ENCODE data around the gene DMXL2. TPM values are rescaled to one million over a fixed set of nuclear protein-coding genes. Genes with fewer than 3 reads are reported as not detected.
A peak's percentile ranks its signal among the peaks of the same experiment; 100 is the strongest.
"Not testable (repeated sequence)": the region's sequence is repeated elsewhere in the genome, so short reads cannot be mapped to it uniquely, and the experiment has no call there.

The DMXL2 gene
- total and polyA plus RNA-seq, 4 donors, result 7.1 to 52.5 (median 19.4) TPM

DNA sequence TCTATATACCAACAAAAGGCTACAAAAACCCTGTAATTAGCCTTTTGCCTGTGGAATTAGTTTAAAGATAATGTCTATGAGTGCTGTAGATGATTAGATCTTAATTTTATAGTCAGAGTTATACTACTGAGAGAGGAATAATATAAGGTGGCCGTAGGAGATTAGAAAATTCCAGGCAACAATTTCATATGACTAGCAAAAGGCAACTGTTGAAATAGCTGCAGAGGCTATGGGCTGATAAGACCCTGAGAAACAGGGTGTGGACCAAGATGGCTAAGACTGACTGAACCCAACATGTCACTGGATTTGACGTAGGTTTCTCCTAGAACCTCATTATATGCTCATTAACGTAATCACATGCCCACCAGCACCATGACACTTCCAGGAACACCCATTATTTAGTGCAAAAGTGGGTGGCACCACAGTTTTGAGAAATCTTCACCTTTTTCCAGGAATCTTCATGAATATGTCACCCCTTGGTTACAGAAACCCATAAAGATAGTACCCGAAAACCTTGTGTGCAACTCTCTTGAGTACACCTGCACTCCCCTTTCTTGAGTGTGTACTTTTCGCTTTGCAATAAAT lies 29.6 kb upstream of the DMXL2 start:
- Histone ChIP-seq H3K4me1 (ENCODE audit: control insufficient read depth in 1 of 2, insufficient read depth in 2 of 2, low read length in 2 of 2) (no peaks in the 10 kb centered on the region), H3K36me3 (ENCODE audit: control insufficient read depth in 1 of 2, insufficient read depth in 2 of 2, low read length in 1 of 2) (no peaks in the 10 kb centered on the region), H3K4me3 (ENCODE audit: low read length in 2 of 2) (no peak overlapping the region), H3K27ac (ENCODE audit: low read depth in 1 of 2, low read length in 2 of 2) (no peak overlapping the region), H3K27me3 (ENCODE audit: control insufficient read depth in 1 of 2, insufficient read depth in 2 of 2, low read length in 1 of 2) (no peaks in the 10 kb centered on the region), H3K9me3 (ENCODE audit: control insufficient read depth, low read length) (no peaks in the 10 kb centered on the region)
- DNase-seq (no peak), ATAC-seq (ENCODE audit: low FRiP score) (no peak)
- 78 to 82% methylated on average over 5 of the region's 5 CpGs for WGBS, 2 donors
- intact Hi-C loops (cut with DNase I), result no loop called here

DNA sequence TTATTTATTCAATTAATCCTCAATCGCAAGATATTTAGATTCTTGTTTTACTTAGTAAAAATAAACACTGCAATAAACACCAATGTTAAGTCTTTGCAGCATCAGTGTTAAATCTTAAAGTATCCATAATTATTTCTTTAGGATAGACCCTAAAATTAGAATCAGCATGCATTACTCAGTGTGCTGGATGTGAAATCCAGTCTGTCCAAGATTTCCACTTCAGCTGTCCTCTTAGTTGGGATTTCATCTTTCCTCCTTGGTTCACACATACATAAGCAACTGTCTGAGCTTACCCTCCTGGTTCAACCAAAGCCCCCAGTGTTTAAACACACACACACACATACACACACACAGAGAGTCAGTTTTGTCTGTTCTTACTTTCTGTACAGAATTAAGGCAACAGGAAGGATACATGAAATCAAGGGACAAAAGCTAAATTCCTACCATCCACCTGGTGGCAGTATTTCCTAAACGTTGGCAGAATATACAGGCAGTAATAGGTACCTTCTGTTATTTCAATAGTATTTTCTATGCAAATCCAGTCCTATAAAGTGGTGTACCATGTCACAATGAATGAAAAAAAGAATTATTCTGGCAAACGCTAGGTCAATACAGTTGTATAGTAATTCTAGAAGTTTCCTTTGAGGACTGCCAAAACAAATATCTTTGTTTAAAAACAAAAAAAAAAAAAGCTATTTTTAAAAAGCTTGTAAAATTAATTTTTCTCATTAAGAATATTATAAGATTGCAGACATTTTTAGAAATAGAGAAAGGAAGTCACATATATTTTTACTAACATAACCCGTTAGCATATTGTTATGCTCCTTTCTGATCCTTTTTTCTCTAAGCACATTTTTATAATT lies 27.3 kb upstream of the DMXL2 start:
- H3K36me3 ChIP-seq (ENCODE audit: control insufficient read depth in 1 of 2, insufficient read depth in 2 of 2, low read length in 1 of 2), result no peaks in the 10 kb centered on the region
- no peaks in the 10 kb centered on the region for H3K27me3 ChIP-seq (ENCODE audit: control insufficient read depth in 1 of 2, insufficient read depth in 2 of 2, low read length in 1 of 2)
- 36 to 39% methylated on average over 4 of the region's 4 CpGs for WGBS, 2 donors
- no peak overlapping the region for H3K4me3 ChIP-seq (ENCODE audit: low read length in 2 of 2)
- H3K27ac ChIP-seq (ENCODE audit: low read depth in 1 of 2, low read length in 2 of 2), result no peak overlapping the region
- intact Hi-C loops (cut with DNase I), result loop anchor here (2.0 to 10.0 kb wide), 2 partner anchors 127 to 575 kb away; no protein-coding TSS in a partner anchor
- DNase-seq (no peak), ATAC-seq (ENCODE audit: low FRiP score) (peak; percentile 75)
- no peaks in the 10 kb centered on the region for H3K9me3 ChIP-seq (ENCODE audit: control insufficient read depth, low read length)
- no peaks in the 10 kb centered on the region for H3K4me1 ChIP-seq (ENCODE audit: control insufficient read depth in 1 of 2, insufficient read depth in 2 of 2, low read length in 2 of 2)

DNA sequence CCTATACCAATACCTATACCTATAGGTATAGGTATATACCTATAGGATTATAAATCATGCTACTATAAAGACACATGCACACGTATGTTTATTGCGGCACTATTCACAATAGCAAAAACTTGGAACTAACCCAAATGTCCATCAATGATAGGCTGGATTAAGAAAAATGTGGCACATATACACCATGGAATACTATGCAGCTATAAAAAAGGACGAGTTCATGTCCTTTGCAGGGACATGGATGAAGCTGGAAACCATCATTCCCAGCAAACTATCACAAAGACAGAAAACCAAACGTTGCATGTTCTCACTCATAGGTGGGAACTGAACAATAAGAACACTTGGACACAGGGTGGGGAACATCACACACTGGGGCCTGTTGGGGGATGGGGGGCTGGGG lies 26.1 kb upstream of the DMXL2 start:
- not testable (repeated sequence) for ATAC-seq (ENCODE audit: low FRiP score); H3K36me3 ChIP-seq (ENCODE audit: control insufficient read depth in 1 of 2, insufficient read depth in 2 of 2, low read length in 1 of 2); H3K4me1 ChIP-seq (ENCODE audit: control insufficient read depth in 1 of 2, insufficient read depth in 2 of 2, low read length in 2 of 2); H3K27ac ChIP-seq (ENCODE audit: low read depth in 1 of 2, low read length in 2 of 2); H3K27me3 ChIP-seq (ENCODE audit: control insufficient read depth in 1 of 2, insufficient read depth in 2 of 2, low read length in 1 of 2); H3K9me3 ChIP-seq (ENCODE audit: control insufficient read depth, low read length); DNase-seq; H3K4me3 ChIP-seq (ENCODE audit: low read length in 2 of 2)
- WGBS, 2 donors, result 75 to 82% methylated on average over 4 of the region's 4 CpGs
- intact Hi-C loops (cut with DNase I), result loop anchor here in 1 of 2 donors (10.0 kb wide), 1 partner anchor 576 kb away; no protein-coding TSS in a partner anchor

DNA sequence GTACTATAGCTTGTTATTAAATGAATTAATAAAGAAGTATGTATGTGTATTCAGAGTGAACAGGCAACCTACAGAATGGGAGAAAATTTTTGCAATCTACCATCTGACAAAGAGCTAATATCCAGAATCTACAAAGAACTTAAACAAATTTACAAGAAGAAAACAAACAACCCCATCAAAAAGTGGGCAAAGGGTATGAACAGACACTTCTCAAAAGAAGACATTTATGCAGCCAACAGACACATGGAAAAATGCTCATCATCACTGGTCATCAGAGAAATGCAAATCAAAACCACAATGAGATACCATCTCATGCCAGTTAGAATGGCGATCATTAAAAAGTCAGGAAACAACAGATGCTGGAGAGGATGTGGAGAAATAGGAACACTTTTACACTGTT lies 25.5 kb upstream of the DMXL2 start:
- ATAC-seq (ENCODE audit: low FRiP score); H3K27ac ChIP-seq (ENCODE audit: low read depth in 1 of 2, low read length in 2 of 2); H3K4me3 ChIP-seq (ENCODE audit: low read length in 2 of 2); H3K9me3 ChIP-seq (ENCODE audit: control insufficient read depth, low read length); DNase-seq; H3K4me1 ChIP-seq (ENCODE audit: control insufficient read depth in 1 of 2, insufficient read depth in 2 of 2, low read length in 2 of 2); H3K27me3 ChIP-seq (ENCODE audit: control insufficient read depth in 1 of 2, insufficient read depth in 2 of 2, low read length in 1 of 2); H3K36me3 ChIP-seq (ENCODE audit: control insufficient read depth in 1 of 2, insufficient read depth in 2 of 2, low read length in 1 of 2): not testable (repeated sequence)
- intact Hi-C loops (cut with DNase I), result loop anchor here in 1 of 2 donors (10.0 kb wide), 1 partner anchor 577 kb away; no protein-coding TSS in a partner anchor
- 50% methylated on average over 1 of the region's 1 CpG; no CpG with 5 or more reads in 1 of the 2 donors for WGBS, 2 donors

DNA sequence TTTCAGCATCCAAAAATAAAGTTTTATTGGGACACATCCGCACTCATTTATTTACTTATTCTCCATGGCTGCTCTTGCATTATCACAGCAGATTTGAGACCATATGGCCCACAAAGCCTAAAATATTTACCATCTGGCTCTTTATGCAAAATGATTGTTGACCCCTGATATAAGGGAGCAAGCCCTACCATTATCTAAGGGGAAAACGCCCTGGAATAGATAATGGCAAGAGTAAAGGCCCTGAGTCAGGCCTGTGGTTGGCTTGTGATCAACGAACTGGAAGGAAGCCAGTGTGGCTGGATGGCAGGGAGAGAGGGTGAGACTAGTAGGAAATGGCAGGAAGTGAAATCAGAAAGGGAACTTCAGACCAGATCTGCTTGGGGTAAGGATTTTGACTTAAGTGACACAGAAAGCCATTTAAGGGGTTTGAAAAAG lies 24.6 kb upstream of the DMXL2 start:
- no peak overlapping the region for H3K4me3 ChIP-seq (ENCODE audit: low read length in 2 of 2)
- H3K27ac ChIP-seq (ENCODE audit: low read depth in 1 of 2, low read length in 2 of 2), result no peak overlapping the region
- no peaks in the 10 kb centered on the region for H3K4me1 ChIP-seq (ENCODE audit: control insufficient read depth in 1 of 2, insufficient read depth in 2 of 2, low read length in 2 of 2)
- ATAC-seq (ENCODE audit: low FRiP score) (no peak), DNase-seq (peak in 1 of 2 donors; percentile 82)
- no peaks in the 10 kb centered on the region for H3K36me3 ChIP-seq (ENCODE audit: control insufficient read depth in 1 of 2, insufficient read depth in 2 of 2, low read length in 1 of 2)
- WGBS, 2 donors, result 49 to 51% methylated on average over 3 of the region's 3 CpGs
- no peaks in the 10 kb centered on the region for H3K9me3 ChIP-seq (ENCODE audit: control insufficient read depth, low read length)
- H3K27me3 ChIP-seq (ENCODE audit: control insufficient read depth in 1 of 2, insufficient read depth in 2 of 2, low read length in 1 of 2), result no peaks in the 10 kb centered on the region
- intact Hi-C loops (cut with DNase I), result loop anchor here in 1 of 2 donors (1.0 to 10.0 kb wide), 2 partner anchors 126 to 578 kb away; no protein-coding TSS in a partner anchor

DNA sequence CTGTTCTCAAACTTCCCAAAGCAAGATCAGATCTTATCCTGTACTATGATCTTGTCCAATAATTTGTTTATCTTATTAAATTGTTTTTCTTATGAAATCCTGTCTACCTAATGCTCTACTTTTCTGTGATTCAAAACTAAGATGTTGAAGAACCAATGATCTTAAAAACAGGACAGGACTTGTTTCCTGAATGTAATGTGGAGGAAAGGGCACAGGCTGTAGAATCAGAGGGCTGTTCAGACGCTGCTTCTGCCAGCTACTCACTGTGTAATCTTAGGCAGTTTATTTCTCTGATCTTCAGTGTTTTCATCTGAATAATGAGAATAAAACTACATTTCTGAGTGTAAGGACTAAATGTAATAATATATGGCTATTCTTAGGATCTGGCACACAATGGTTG lies 20.1 kb upstream of the DMXL2 start:
- no peaks in the 10 kb centered on the region for H3K36me3 ChIP-seq (ENCODE audit: control insufficient read depth in 1 of 2, insufficient read depth in 2 of 2, low read length in 1 of 2)
- 43 to 48% methylated on average over 1 of the region's 1 CpG for WGBS, 2 donors
- H3K9me3 ChIP-seq (ENCODE audit: control insufficient read depth, low read length), result no peaks in the 10 kb centered on the region
- H3K27me3 ChIP-seq (ENCODE audit: control insufficient read depth in 1 of 2, insufficient read depth in 2 of 2, low read length in 1 of 2), result no peaks in the 10 kb centered on the region
- no peaks in the 10 kb centered on the region for H3K4me1 ChIP-seq (ENCODE audit: control insufficient read depth in 1 of 2, insufficient read depth in 2 of 2, low read length in 2 of 2)
- intact Hi-C loops (cut with DNase I), result loop anchor here in 1 of 2 donors (10.0 kb wide), 1 partner anchor 582 kb away; no protein-coding TSS in a partner anchor
- H3K4me3 ChIP-seq (ENCODE audit: low read length in 2 of 2), result no peak overlapping the region
- no peak overlapping the region for H3K27ac ChIP-seq (ENCODE audit: low read depth in 1 of 2, low read length in 2 of 2)
- DNase-seq (no peak), ATAC-seq (ENCODE audit: low FRiP score) (no peak)

DNA sequence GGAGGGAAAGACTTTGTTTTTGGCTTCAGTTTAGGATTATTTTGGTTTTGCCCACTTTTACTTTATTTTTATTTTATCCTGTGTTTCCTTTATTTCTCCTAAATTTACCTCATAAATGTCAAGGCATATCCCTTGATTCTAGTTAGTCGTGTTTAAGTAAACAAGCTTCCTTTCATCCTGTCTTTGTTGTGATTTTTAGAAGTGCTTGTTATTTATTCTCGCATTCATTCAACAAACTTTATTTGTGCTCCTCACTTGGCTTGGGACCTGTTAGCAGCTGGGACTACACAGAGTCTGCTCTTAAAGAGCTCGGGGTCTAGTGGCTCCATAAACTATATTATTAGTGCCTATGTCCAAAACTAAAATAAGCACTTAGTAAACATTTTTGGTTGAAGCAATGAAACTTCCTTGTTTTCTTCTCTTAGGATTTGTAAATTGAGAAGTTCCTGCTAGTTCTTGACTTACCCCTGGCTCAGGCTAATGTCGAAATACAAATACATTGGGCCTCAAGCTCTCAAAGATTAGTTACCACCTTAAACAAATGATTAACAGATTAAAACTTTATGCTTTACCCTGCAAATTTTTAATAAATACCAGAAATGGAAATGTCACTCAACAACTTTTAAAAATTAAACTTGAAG lies 19.0 kb upstream of the DMXL2 start:
- ATAC-seq (ENCODE audit: low FRiP score), result no peak
- intact Hi-C loops (cut with DNase I), result loop anchor here in 1 of 2 donors (10.0 kb wide), 1 partner anchor 583 kb away; no protein-coding TSS in a partner anchor
- Histone ChIP-seq H3K36me3 (ENCODE audit: control insufficient read depth in 1 of 2, insufficient read depth in 2 of 2, low read length in 1 of 2) (no peaks in the 10 kb centered on the region), H3K4me1 (ENCODE audit: control insufficient read depth in 1 of 2, insufficient read depth in 2 of 2, low read length in 2 of 2) (no peaks in the 10 kb centered on the region), H3K27ac (ENCODE audit: low read depth in 1 of 2, low read length in 2 of 2) (no peak overlapping the region), H3K4me3 (ENCODE audit: low read length in 2 of 2) (no peak overlapping the region), H3K27me3 (ENCODE audit: control insufficient read depth in 1 of 2, insufficient read depth in 2 of 2, low read length in 1 of 2) (no peaks in the 10 kb centered on the region), H3K9me3 (ENCODE audit: control insufficient read depth, low read length) (no peaks in the 10 kb centered on the region)
- 57 to 66% methylated on average over 4 of the region's 4 CpGs for WGBS, 2 donors
- no peak for DNase-seq

DNA sequence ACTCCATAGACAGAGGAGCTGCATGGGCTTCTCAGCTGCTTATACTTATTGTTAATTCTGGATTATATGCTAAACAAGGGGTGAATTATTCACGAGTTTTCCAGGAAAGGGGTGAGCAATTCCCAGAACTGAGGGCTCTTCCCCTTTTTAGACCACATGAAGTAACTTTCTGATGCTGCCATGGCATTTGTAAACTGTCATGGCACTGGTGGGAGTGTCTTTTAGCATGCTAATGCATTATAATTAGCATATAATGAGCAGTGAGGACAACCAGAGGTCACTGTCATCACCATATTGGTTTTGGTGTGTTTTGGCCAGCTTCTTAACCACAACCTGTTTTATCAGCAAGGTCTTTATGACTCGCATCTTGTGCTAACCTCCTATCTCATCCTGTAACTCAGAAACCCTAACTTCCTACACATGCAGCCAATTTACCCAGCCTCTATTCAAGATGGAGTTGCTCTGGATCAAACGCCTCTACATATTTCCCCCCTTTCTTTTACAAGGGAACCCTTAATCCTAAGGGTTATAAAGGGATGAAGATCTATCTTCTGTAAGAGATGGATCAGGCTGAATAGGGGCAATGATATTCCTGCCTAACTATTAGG lies 12.1 kb upstream of the DMXL2 start:
- intact Hi-C loops (cut with DNase I), result no loop called here

More for the DNA sequence above, 12.1 kb upstream of the DMXL2 start:
- no peaks in the 10 kb centered on the region for H3K27me3 ChIP-seq (ENCODE audit: control insufficient read depth in 1 of 2, insufficient read depth in 2 of 2, low read length in 1 of 2)
- WGBS, 2 donors, result 51 to 66% methylated on average over 3 of the region's 3 CpGs
- H3K4me3 ChIP-seq (ENCODE audit: low read length in 2 of 2), result no peak overlapping the region
- no peaks in the 10 kb centered on the region for H3K9me3 ChIP-seq (ENCODE audit: control insufficient read depth, low read length)
- no peak overlapping the region for H3K27ac ChIP-seq (ENCODE audit: low read depth in 1 of 2, low read length in 2 of 2)
- DNase-seq, result no peak
- ATAC-seq (ENCODE audit: low FRiP score), result no peak
- no peaks in the 10 kb centered on the region for H3K4me1 ChIP-seq (ENCODE audit: control insufficient read depth in 1 of 2, insufficient read depth in 2 of 2, low read length in 2 of 2)
- H3K36me3 ChIP-seq (ENCODE audit: control insufficient read depth in 1 of 2, insufficient read depth in 2 of 2, low read length in 1 of 2), result no peaks in the 10 kb centered on the region
